GM12878 (cell line): ENCODE data around the gene APCDD1L.

ENCODE experiments used
- CEBPB ChIP-seq, 2 experiments: fragments of 150-350 bp in 1 of 2; IDR thresholded peaks; 2 replicates each; pipeline ENCODE4 v1.6.1; 2012 to 2014; ENCODE audit warnings: low read depth in 2 of 2, low read length in 2 of 2, borderline replicate concordance in 1 of 2, inconsistent platforms in 1 of 2
- CREB1 ChIP-seq: IDR thresholded peaks from 2 replicates; pipeline ENCODE4 v1.6.1; 2012; ENCODE audit warnings: low read depth, mild to moderate bottlenecking, inconsistent platforms
- CTCF ChIP-seq, 3 experiments: IDR thresholded peaks in 2 of 3; conservative IDR thresholded peaks in 1 of 3; 2 replicates each; pipeline ENCODE4 v1.5.1; 2011; ENCODE audit warnings: low read depth in 3 of 3, low read length in 3 of 3, mild to moderate bottlenecking in 3 of 3, control low read depth in 2 of 3, moderate library complexity in 2 of 3, inconsistent platforms in 1 of 3, mixed read lengths in 1 of 3; ENCODE audit not compliant: control insufficient read depth in 2 of 3, insufficient read depth in 1 of 3; ENCODE audit errors: extremely low read depth in 1 of 3
- MAX ChIP-seq: IDR thresholded peaks from 2 replicates; pipeline ENCODE4 v1.6.1; 2012; ENCODE audit warnings: low read depth, low read length, improper control_type of control experiment
- MEF2A ChIP-seq: IDR thresholded peaks from 2 replicates; pipeline ENCODE4 v1.6.1; 2011; ENCODE audit warnings: low read depth, mild to moderate bottlenecking, low read length, moderate library complexity; ENCODE audit not compliant: insufficient read depth
- POLR2A ChIP-seq: IDR thresholded peaks from 2 replicates; pipeline ENCODE4 v1.6.1; 2011; ENCODE audit warnings: low read depth, mild to moderate bottlenecking, low read length
- POLR2AphosphoS5 ChIP-seq: IDR thresholded peaks from 2 replicates; pipeline ENCODE4 v1.6.1; 2011; ENCODE audit warnings: mild to moderate bottlenecking, low read length, inconsistent platforms
- RBBP5 ChIP-seq: fragments of 200-600 bp; sonication (generic); conservative IDR thresholded peaks from 2 replicates; pipeline ENCODE4 v1.6.1; 2016
- REST ChIP-seq: IDR thresholded peaks from 2 replicates; pipeline ENCODE4 v1.6.1; 2012; ENCODE audit warnings: mild to moderate bottlenecking, low read depth, low read length
- SRF ChIP-seq, 2 experiments: IDR thresholded peaks; 2 replicates each; pipeline ENCODE4 v1.6.1; 2011; ENCODE audit warnings: low read depth in 2 of 2, low read length in 2 of 2, mild to moderate bottlenecking in 1 of 2, moderate library complexity in 1 of 2
- TAF1 ChIP-seq: IDR thresholded peaks from 2 replicates; pipeline ENCODE4 v1.6.1; 2011; ENCODE audit warnings: mild to moderate bottlenecking, low read depth, low read length, borderline replicate concordance
- TARDBP ChIP-seq: IDR thresholded peaks from 2 replicates; pipeline ENCODE4 v1.6.1; 2016; ENCODE audit warnings: borderline replicate concordance
- ZNF274 ChIP-seq: IDR thresholded peaks from one replicate; pipeline ENCODE4 v1.8.0; 2011; ENCODE audit not compliant: insufficient read length, insufficient read depth

GRCh38 chr20:58553166-58553696 is 38.0 kb upstream of the APCDD1L start:
- TF ChIP-seq REST = no peak
- no peak for TF ChIP-seq TARDBP
- TF ChIP-seq MAX = no peak
- TF ChIP-seq CTCF (IDR thresholded peaks at IDR 0.05 in 2 of 3, conservative IDR thresholded peaks at IDR 0.05 in 1 of 3; ENCODE audit: control insufficient read depth in 2 of 3, extremely low read depth in 1 of 3, insufficient read depth in 1 of 3, low read depth in 3 of 3, low read length in 3 of 3) = no peak
- TF ChIP-seq POLR2AphosphoS5 = no peak
- no peak for TF ChIP-seq CREB1
- TF ChIP-seq ZNF274 = no peak
- TF ChIP-seq MEF2A = no peak
- no peak for TF ChIP-seq TAF1
- TF ChIP-seq SRF (IDR thresholded peaks at IDR 0.05; ENCODE audit: low read depth in 2 of 2, low read length in 2 of 2) = no peak
- no peak for TF ChIP-seq CEBPB (IDR thresholded peaks at IDR 0.05; ENCODE audit: borderline replicate concordance in 1 of 2, low read depth in 2 of 2, low read length in 2 of 2)
- TF ChIP-seq RBBP5 = no peak
- no peak for TF ChIP-seq POLR2A
